GM13976 (cell line): ENCODE measurements around the gene NKX6-2.
"Not testable (repeated sequence)": the region's sequence is repeated elsewhere in the genome, so short reads cannot be mapped to it uniquely, and the experiment has no call there.

Experiments
- DNase-seq: peaks from one replicate; pipeline ENCODE4 v3.0.0; 2012; ENCODE audit warnings: low spot score
- CTCF ChIP-seq: IDR thresholded peaks from 2 replicates; pipeline ENCODE4 v1.5.1; 2012; ENCODE audit warnings: borderline replicate concordance, mild to moderate bottlenecking; ENCODE audit not compliant: insufficient read depth; ENCODE audit errors: extremely low read depth, missing control alignments, control extremely low read depth
- in situ Hi-C: fragments of 300-500 bp; cut with MboI; formaldehyde crosslinking; loops from one replicate; pipeline ENCODE4 v1.12.0; 2022; ENCODE audit warnings: low sequenced_read_pairs, mixed read lengths, inconsistent platforms; ENCODE audit not compliant: unreplicated experiment

Gene NKX6-2

GRCh38 chr10:132803416-132804210 lies 17.7 kb upstream of the NKX6-2 start:
- in situ Hi-C loops = no loop called here
- no peak for TF ChIP-seq CTCF
- DNase-seq = no peak

- in situ Hi-C loops = no loop called here
- DNase-seq = no peak
- no peak for TF ChIP-seq CTCF
Measured at GRCh38 chr10:132802694-132803320, 16.9 kb upstream of the NKX6-2 start.

GRCh38 chr10:132802048-132802447 lies 16.1 kb upstream of the NKX6-2 start:
- TF ChIP-seq CTCF = no peak
- no peak for DNase-seq
- in situ Hi-C loops = no loop called here

GRCh38 chr10:132799865-132800264 lies 13.9 kb upstream of the NKX6-2 start:
- TF ChIP-seq CTCF = no peak
- in situ Hi-C loops = no loop called here
- DNase-seq = no peak

- in situ Hi-C loops = no loop called here
Measured at GRCh38 chr10:132798876-132799275, 12.9 kb upstream of the NKX6-2 start.

GRCh38 chr10:132798403-132798802 lies 12.5 kb upstream of the NKX6-2 start:
- no peak for TF ChIP-seq CTCF
- in situ Hi-C loops = no loop called here

More at GRCh38 chr10:132798876-132799275, 12.9 kb upstream of the NKX6-2 start:
- no peak for DNase-seq
- TF ChIP-seq CTCF = no peak

GRCh38 chr10:132797986-132798385 lies 12.0 kb upstream of the NKX6-2 start:
- in situ Hi-C loops, DNase-seq: not testable (repeated sequence)

More at GRCh38 chr10:132798403-132798802, 12.5 kb upstream of the NKX6-2 start:
- DNase-seq = no peak
